Measurements from ENCODE around the gene SGCA. TPM values are rescaled to one million over a fixed set of nuclear protein-coding genes. Genes with fewer than 3 reads are reported as not detected.

SGCA gene
- total RNA-seq, 2 experiments from 2014 or later = not detected

DNA sequence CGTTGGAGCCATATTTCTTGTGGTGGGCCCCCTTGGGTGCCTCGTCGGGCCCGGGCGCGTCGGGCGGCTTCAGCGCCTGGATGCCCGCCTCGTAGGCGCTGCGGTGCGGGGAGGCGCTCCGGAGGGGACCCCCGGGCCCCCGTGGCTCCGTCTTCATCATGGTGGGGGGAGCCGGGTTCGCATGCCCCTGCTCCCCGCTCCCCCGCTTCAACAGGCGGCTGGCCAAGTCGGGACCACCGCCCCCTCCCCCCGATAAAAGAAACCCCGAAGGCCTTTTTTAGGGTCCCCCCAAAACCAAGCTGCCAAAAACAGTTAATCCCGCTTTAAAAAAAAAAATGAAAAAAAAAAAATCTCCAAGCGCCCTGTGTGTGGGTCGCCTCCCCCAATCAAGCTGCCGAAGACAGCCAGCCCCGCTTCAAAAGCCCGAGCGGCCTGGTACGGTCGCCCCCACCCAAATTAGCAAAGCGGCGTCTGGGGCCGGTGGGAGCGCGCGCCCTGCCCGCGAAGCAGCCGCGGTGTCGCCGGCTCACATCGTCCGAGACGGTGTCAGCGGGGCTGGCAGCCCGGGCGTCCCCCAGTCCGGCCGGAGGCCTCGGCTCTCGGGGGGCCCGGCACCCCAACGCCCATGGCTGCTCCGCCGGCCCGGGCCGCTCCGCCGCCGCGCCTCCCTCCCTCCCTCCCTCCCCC is 15.3 kb upstream of the SGCA start, which contains the start of gene PPP1R9B:
Gene PPP1R9B (minus strand): TSS at position 324 of the 687 bp plus-strand sequence. CDS start 164 bp downstream, at position 160.
- Mint-ChIP-seq H3K27me3 (no peaks in the 10 kb centered on the region), H3K4me1 (ENCODE audit: low read depth) (peaks cover 59% of the 10 kb centered on the region), H3K36me3 (ENCODE audit: low read depth) (peaks cover 27% of the 10 kb centered on the region), H3K27ac (peak within 1 kb of the TSS; percentile 84), H3K4me3 (peak within 1 kb of the TSS; percentile 96), H3K9me3 (no peaks in the 10 kb centered on the region)
- no peaks in the 10 kb centered on the region for H3K27me3 ChIP-seq (ENCODE audit: control insufficient read depth in 1 of 2, insufficient read depth in 2 of 2, low read length in 2 of 2)
- intact Hi-C loops (cut with DNase I, micrococcal nuclease) = loop anchor here (1.0 to 5.0 kb wide), 3 partner anchors 10 to 53 kb away; partner anchors contain the start of gene PDK2 (in 1 of the 2)
- DNase-seq (no peak), ATAC-seq (ENCODE audit: poor library complexity) (peak; percentile 4)
- TF ChIP-seq CTCF (IDR thresholded peaks at IDR 0.05) = no peak
- no peaks in the 10 kb centered on the region for H3K9me3 ChIP-seq (ENCODE audit: control insufficient read depth in 1 of 2, insufficient read depth in 1 of 2, low read length in 2 of 2)
- H3K4me1 ChIP-seq (ENCODE audit: insufficient read depth, low read length) = peaks cover 62% of the 10 kb centered on the region
- ChIA-PET CTCF (interaction anchor here (0.9 to 1.6 kb wide), 5 partner anchors 10 to 247 kb away, joined by 3 to 12 read pairs (median 4); partner anchors contain the start of gene LRRC59), POLR2A (interaction anchor here (1.1 to 4.2 kb wide), 6 partner anchors 9 to 196 kb away, joined by 3 to 50 read pairs (median 10); partner anchors contain the start of gene XYLT2)
- peak within 1 kb of the TSS; percentile 86 for H3K4me3 ChIP-seq (ENCODE audit: low read length)
- H3K27ac ChIP-seq (ENCODE audit: low read depth in 1 of 2, low read length in 2 of 2) = peak within 1 kb of the TSS; percentile 47 to 74
- H3K36me3 ChIP-seq (ENCODE audit: insufficient read depth, low read length) = peaks cover 14% of the 10 kb centered on the region

DNA sequence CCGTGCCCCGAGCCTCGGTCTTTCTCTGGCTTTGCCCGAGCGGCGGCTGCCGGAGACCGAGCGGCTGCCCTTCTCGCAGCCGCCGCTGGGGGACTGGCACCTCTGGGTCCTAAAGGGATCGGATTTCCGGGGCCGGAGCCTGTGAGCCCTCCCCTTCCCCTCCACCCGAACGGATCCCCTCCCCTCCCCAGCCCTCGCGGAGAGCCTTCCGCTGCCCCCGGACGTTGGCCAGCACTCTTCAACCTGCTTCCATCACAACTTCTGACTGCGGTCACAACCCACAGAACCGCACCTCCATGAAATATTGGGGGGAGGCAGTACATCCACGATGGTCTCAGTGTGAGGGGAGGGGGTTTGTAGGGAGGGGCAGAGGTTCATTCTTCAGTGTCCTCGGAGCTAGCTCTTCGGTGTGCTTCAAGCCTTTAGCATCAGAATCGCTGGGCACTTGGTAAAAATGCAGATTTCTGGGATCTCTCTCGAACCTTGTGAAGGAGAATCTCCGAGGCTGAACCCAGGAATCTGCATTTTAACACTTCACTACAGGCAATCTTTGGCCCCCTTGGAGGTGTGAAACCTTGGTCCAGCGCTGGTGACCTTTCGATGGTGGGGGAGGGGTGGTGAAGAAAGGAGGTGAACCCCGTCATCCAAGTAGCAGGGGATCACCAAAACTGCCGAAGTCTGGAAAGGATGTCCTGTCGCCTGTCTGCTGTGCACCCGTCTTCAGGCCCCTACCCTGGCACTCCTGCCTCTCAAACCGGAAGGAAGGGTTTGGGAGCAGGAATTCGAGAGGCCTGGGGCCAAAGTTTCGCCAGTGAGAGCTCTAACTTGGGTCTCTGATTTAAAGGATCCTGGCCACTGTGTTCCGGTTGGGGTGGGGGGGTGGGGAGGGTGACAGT is 14.5 kb upstream of the SGCA start:
- peak overlapping the region; percentile 47 to 74 for H3K27ac ChIP-seq (ENCODE audit: low read depth in 1 of 2, low read length in 2 of 2)
- POLR2A ChIA-PET = interaction anchor here (0.7 to 4.2 kb wide), 9 partner anchors 10 to 58 kb away, joined by 3 to 50 read pairs (median 6); no protein-coding TSS in a partner anchor
- intact Hi-C loops (cut with DNase I, micrococcal nuclease) = loop anchor here (1.0 to 5.0 kb wide), 3 partner anchors 10 to 54 kb away; partner anchors contain the start of gene PDK2 (in 1 of the 2)
- H3K4me3 ChIP-seq (ENCODE audit: low read length) = peak overlapping the region; percentile 86
- H3K36me3 Mint-ChIP-seq (ENCODE audit: low read depth) = peaks cover 22% of the 10 kb centered on the region
- peak; percentile 64 for ATAC-seq (ENCODE audit: poor library complexity)
- peaks cover 54% of the 10 kb centered on the region for H3K4me1 ChIP-seq (ENCODE audit: insufficient read depth, low read length)
- TF ChIP-seq CTCF (IDR thresholded peaks at IDR 0.05) = peak; percentile 52
- DNase-seq = peak; percentile 68 to 95 (median 80)
- no peaks in the 10 kb centered on the region for H3K9me3 Mint-ChIP-seq
- H3K36me3 ChIP-seq (ENCODE audit: insufficient read depth, low read length) = peaks cover 7% of the 10 kb centered on the region
- CTCF ChIA-PET = interaction anchor here (1.2 to 2.4 kb wide), 8 partner anchors 9 to 246 kb away, joined by 3 to 26 read pairs (median 6); partner anchors contain the start of gene LRRC59
- H3K27me3 Mint-ChIP-seq = no peaks in the 10 kb centered on the region
- peaks cover 51% of the 10 kb centered on the region for H3K4me1 Mint-ChIP-seq (ENCODE audit: low read depth)
- peak overlapping the region; percentile 84 for H3K27ac Mint-ChIP-seq
- H3K4me3 Mint-ChIP-seq = peak overlapping the region; percentile 90
- no peaks in the 10 kb centered on the region for H3K27me3 ChIP-seq (ENCODE audit: control insufficient read depth in 1 of 2, insufficient read depth in 2 of 2, low read length in 2 of 2)
- H3K9me3 ChIP-seq (ENCODE audit: control insufficient read depth in 1 of 2, insufficient read depth in 1 of 2, low read length in 2 of 2) = no peaks in the 10 kb centered on the region

All from CD4-positive, alpha-beta T cell (primary cell).